Fibroblast of skin of right quadriceps (primary cell): ENCODE data around the gene THAP11.

Experiments
- DNase-seq: peaks from one replicate; pipeline ENCODE4 v3.0.0-alpha.2; 2013

The THAP11 gene

GRCh38 chr16:67841816-67842508, at the start of gene THAP11:
Gene THAP11 (plus strand): TSS chr16:67842320. CDS start chr16:67842555, 235 bp downstream.
- peak; percentile 94 for DNase-seq

GRCh38 chr16:67796099-67796718, 45.9 kb upstream of the THAP11 start:
- no peak for DNase-seq

GRCh38 chr16:67800338-67800926, 41.7 kb upstream of the THAP11 start:
- no peak for DNase-seq

DNA sequence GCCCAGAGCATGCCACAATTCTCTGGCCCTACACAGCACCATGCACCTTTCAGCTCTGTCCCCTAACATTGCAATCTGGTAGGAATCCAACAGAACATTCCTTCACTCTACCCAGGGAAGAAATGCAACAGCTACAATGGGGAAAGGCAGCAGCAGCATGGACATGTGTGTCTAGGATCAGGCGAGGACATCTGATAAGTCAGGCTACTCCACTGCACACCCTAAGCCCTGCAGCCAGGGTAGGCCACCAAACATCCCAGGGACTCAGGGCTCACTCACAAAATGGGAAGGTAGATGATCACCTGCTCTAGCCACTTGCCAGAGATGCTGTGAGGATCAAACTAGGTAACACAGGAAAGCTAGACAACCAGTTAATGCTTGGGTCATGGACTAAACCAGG, 40.9 kb upstream of the THAP11 start:
- no peak for DNase-seq

- no peak for DNase-seq
Observed at GRCh38 chr16:67801883-67802282, 40.2 kb upstream of the THAP11 start.

DNA sequence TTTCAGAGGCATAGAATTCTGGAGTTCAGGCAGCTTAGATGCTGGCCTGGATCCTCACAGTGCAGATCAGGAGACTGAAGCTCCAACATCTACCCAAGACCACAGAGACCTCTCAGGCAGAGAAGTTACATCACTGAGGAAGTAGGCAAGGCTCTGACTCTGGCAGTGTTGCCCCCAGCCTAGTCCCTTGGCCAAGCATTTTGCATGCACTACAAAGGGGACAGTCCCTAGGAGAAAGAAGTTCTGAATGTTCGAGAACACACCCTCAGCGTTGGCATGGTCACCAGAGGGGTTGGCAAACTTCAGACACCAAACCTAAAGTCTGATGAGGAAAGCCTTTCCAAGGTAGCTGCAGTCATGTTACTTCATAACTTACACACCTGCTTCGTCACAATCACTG, 38.2 kb upstream of the THAP11 start:
- DNase-seq: no peak

DNA sequence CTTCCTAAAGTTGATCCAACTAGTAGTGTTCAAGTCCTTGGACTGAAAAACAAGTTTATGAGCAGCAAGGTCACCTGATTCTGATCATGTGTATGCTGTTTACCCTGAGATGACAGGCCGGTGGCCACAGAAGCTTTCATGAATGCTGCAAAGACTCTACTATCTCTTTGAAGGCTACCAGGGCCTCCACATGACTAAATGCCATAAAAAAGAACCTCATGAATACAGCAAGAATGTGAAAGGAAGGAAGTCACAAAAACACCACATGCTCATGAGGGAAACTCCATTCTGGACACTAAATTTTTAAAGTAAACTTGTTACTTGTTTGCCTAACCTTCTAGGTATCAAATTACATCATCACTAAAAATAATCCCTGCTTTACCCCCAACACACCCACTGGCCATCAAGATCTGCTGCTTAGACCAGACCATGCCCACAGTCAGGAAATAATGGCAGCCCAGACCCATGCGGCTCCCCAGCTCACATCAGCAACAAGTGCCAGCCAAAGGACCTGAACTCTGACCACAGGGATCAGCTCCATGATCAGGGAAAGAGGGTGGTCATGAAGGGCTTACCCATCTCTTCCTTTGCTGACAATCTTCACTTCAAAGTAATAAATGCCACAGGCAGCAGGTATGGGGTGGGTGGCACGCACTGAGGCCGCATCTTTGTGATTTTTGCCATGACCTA, 37.1 kb upstream of the THAP11 start:
- no peak for DNase-seq

GRCh38 chr16:67805718-67806427, 36.2 kb upstream of the THAP11 start:
- DNase-seq: no peak

DNA sequence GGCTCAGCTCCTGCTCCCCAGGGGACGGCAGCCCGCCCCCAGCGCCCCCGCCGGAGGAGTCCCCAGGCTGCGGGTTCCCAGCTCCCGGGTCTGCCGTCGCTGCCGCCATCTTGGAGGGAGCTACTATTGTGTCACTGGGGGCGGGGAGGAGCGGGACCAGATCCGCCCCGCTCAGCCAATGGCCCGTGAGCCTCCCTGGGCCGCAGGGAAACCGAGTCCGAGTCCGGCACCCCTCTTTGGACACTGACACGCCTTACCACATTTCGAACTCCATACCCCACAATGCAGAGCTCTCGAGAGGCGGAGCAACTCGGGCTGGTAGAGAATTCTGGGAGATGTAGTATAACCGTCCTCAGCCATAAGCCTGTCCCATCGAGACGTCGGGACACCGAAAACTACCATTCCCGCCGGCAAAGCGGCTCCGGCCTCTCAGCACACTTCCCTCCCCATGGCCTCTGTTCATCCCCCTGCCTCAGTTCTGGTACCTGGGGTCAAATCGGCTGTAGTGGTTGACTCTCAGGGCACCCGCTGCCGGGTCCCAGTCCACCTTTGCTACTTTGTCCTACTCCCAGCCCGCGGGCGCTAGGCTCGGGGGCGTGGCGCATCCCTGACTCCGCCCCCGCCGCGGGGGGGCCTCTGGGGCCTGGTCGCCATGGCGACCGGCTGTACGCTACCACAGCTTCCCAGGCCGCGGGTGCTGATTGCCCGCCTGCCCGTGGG, 35.5 kb upstream of the THAP11 start, which contains the start of the genes RANBP10 and TSNAXIP1:
TSS of gene RANBP10 (minus strand) at position 133 of the 720 bp plus-strand sequence. CDS start at position 109, 24 bp downstream.
TSS of gene TSNAXIP1 (plus strand) at position 462 of the 720 bp plus-strand sequence. CDS start 261 bp downstream, outside the sequence.
- peak; percentile 99 for DNase-seq

- DNase-seq: no peak
Observed at GRCh38 chr16:67807148-67807682, 34.9 kb upstream of the THAP11 start.

- DNase-seq: no peak
Observed at GRCh38 chr16:67811899-67812298, 30.2 kb upstream of the THAP11 start.

- no peak for DNase-seq
Observed at GRCh38 chr16:67814567-67814966, 27.6 kb upstream of the THAP11 start.

GRCh38 chr16:67820608-67821259, 21.4 kb upstream of the THAP11 start:
- no peak for DNase-seq

DNA sequence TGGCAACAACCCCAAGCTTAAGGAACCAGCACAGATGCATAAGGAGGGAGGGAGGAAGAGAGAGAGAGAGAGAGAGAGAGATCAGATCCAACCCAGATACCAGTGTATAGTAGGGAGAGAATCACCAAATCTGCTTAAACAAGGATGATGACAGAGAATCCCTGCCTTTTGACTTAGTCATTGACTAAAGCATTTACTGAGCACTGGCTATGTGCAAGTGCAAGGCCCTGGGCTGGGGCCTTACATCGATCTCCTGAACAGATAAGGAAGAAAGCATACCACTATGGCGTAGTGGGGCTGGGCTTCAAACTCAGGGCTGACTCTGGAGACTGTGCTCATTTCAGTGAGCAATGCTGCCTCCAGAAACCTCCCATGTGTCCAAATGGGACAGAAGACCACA, 19.6 kb upstream of the THAP11 start:
- peak; percentile 20 for DNase-seq

GRCh38 chr16:67825119-67825518, 17.0 kb upstream of the THAP11 start:
- no peak for DNase-seq

DNA sequence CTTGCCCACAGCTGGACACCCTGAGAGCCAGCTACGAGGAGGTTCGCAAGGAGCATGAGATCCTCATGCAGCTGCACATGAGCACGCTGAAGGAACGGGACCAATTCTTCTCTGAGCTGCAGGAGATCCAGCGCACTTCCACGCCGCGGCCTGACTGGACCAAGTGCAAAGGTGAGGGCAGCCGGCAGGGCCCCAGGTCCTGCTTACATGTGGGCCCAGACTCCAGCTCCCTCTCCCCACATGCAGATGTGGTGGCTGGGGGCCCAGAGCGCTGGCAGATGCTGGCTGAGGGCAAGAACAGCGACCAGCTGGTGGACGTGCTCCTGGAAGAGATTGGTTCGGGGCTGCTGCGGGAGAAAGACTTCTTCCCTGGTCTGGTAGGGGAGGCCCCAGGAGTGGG, 16.2 kb upstream of the THAP11 start:
- DNase-seq: no peak

- no peak for DNase-seq
Observed at GRCh38 chr16:67828651-67829050, 13.5 kb upstream of the THAP11 start.

GRCh38 chr16:67833030-67833414, 9.1 kb upstream of the THAP11 start:
- DNase-seq: peak; percentile 61

- peak; percentile 85 for DNase-seq
Observed at GRCh38 chr16:67833415-67834241, 8.5 kb upstream of the THAP11 start.

GRCh38 chr16:67834242-67834614, 7.9 kb upstream of the THAP11 start:
- no peak for DNase-seq
